Amniotic epithelial cell (primary cell): ENCODE measurements around the gene P2RX6.

Experiments used
- DNase-seq: peaks from one replicate; pipeline ENCODE4 v3.0.0-alpha.2; 2010; ENCODE audit warnings: low read depth

Gene P2RX6

DNA sequence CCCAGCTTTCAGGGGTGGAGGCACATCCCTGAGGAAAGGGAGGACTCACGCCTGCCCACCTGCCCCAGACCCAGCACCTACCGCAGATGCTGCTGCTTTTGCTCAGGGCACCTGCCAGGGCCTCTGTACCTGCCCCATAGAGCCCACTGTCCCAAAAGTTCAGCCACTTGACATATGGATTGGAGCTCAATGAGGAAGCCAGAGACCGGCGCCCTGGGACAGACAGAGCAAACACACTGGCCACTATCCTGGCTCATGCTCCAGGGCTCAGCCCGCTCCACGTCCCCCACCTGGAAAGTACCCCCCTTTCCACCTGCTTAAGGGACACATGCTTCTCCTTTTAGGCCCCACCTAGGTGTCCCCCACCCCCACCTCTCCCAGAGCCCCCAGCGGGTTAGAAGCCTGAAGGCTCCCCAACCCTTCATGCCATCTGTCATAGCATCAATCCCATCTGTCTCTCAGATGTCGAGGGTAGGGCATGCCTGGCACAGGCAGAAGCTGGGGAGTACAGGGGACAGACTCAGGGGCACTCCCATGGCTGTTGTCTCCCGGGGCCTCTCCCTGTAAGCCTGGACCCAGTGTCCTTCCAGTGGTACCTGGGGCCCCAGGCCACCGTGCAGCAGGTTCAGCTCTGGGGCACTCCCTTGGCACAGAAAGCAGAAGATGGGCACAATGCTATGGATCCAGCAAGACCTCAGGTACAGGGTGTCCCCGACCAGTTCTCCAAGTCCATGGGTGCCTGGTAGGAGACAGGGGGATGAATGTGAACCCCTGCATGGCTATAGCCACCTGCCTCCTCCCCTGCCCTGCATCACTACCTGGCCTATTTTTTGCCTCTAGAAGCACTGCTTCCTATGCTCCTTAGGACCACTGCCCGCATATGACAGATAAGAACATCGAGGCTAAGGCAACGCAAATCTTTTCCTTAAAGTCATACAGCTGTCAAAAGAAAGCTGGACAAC, 2.2 kb upstream of the P2RX6 start:
- no peak for DNase-seq

GRCh38 chr22:21013657-21014201, 1.2 kb upstream of the P2RX6 start:
- DNase-seq, result no peak

- DNase-seq, result peak; percentile 91
These were observed 701 bp upstream of the P2RX6 start for GRCh38 chr22:21014202-21014725.

DNA sequence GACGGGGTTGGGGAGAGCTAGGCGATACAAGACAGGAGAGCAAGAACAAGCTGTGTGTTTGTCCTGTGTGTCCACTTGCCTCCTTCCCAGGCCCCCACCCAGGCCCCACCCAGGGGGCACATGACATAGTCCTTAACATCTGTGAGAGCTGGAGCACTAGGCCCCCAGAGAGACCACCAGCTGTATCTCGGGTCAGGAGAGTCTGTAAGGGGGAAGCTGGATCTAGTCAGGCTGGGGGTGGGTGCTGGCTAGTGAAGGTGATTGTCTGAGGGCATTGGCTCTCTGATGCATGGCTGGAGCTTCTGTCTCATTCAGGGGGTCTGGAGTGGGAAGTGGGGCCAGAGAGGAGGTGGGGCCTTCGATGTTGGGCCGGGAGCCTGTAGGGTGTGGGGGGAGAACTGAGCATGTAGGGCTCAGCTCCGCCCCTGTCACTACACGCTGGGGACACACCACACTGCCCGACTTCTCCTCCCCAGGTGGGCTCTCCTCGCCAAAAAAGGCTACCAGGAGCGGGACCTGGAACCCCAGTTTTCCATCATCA, 571 bp downstream of the P2RX6 start:
- no peak for DNase-seq

- DNase-seq, result no peak
These were observed 1.9 kb downstream of the P2RX6 start for GRCh38 chr22:21016644-21017420.

GRCh38 chr22:21018314-21018713, 3.3 kb downstream of the P2RX6 start:
- no peak for DNase-seq

GRCh38 chr22:21020802-21021429, 6.0 kb downstream of the P2RX6 start:
- DNase-seq, result no peak

GRCh38 chr22:21022507-21022906, 7.5 kb downstream of the P2RX6 start:
- DNase-seq, result no peak

DNA sequence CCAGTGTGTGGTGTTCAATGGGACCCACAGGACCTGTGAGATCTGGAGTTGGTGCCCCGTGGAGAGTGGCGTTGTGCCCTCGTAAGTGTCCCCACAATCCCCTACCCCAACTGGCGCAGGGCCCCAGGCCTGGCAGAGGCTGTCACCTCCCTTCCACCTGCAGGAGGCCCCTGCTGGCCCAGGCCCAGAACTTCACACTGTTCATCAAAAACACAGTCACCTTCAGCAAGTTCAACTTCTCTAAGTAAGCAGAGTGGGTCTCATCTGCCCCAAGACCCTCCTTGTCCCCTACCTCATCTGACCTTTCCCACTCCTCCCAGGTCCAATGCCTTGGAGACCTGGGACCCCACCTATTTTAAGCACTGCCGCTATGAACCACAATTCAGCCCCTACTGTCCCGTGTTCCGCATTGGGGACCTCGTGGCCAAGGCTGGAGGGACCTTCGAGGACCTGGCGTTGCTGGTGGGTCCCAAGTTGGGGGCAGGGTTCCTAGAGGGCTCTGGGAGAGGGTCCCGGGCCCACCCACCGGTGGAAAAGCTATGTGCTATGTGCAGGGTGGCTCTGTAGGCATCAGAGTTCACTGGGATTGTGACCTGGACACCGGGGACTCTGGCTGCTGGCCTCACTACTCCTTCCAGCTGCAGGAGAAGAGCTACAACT, 8.1 kb downstream of the P2RX6 start:
- no peak for DNase-seq

DNA sequence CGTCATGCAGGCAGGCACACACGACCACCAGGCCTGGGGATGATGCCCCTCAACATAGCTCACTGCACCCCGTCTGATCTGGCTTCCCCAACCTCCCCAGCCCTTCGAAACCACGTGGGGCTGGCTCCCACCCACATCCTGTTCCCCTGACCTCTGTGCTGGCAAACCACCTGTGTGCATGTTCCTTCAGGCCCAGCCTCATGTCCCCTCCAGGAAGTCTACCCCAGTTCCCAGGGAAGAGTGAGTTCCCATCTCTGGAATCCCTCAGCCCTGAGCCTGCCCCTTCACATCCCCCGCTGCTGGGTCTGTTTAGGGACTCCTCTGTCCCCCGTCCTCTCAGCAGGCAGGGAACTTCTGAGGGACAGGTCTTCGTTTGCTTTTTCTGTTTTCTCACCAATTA, 10.3 kb downstream of the P2RX6 start:
- no peak for DNase-seq

DNA sequence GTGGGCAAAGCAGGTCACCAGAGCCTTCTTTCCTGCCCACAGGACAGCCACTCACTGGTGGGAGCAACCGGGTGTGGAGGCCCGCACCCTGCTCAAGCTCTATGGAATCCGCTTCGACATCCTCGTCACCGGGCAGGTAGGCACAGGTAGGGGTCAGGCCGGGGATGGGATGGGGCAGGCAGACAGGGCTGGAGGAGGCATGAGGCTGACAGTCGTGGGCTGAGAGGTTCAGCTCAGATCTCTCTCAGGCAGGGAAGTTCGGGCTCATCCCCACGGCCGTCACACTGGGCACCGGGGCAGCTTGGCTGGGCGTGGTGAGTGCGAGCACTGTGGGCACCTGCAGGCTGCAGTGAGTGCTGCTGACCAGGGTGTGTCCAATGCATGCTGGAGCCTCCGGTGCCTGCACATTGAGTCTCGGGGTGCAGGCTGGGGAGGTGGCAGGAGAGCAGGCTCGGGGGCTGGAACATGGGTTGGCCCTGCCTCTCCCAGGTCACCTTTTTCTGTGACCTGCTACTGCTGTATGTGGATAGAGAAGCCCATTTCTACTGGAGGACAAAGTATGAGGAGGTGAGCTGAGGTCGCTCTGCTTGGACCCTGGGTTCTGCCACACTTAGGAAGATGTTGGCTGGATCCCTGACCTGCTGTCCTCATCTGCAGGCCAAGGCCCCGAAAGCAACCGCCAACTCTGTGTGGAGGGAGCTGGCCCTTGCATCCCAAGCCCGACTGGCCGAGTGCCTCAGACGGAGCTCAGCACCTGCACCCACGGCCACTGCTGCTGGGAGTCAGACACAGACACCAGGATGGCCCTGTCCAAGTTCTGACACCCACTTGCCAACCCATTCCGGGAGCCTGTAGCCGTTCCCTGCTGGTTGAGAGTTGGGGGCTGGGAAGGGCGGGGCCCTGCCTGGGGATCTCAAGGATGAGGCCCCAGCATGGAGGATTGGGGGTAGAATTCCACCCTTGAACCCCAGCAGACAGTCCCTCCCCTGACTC, 11.1 kb downstream of the P2RX6 start:
- DNase-seq, result no peak

- peak; percentile 72 for DNase-seq
These were observed 12.1 kb downstream of the P2RX6 start for GRCh38 chr22:21026783-21027692.

GRCh38 chr22:21028277-21029251, 13.6 kb downstream of the P2RX6 start:
- DNase-seq, result no peak

DNA sequence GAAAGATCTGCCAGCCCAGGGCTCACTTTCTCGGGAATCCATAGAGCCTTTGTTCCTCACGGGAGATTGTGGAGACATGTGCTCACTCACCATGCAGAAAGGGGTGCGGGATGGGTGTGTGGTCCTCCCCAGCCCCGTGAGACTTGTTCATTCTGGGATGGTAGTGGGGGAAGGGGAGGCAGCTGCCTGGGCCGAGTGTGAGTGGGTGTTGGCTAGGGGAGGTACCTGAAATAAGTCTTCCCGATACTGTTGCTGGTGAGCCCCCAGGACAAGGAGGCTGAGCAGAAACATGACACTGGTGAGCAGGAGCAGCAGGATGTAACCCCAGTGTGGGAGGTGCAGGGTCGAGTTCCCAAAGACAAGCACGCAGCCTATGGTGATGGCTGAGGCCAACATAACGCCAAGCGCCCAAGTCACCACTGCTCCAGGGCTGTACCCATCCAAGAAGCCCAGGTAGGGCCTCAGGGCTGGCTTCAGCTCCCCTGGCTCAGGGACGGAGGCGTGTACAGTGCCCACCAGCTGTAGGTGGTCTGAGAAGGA, 14.6 kb downstream of the P2RX6 start:
- DNase-seq, result no peak

DNA sequence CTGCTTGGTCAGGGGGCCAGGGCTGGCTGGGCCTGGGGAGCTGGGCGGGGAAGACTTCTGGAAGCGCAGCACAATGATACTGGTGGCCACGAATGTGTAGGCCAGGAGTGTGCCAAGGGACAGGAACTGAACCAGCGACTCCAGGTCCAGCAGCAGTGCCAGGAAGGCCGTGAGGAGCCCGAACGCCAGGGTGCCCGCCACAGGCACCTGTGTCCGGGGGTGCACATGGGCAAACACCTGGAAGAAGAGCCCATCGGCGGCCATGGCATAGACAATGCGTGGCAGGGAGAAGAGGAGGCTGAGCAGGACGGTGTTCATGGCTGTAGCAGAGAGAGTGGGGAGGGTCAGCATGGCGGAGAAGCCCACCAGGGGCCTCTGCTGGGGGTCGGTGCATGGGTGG, 15.1 kb downstream of the P2RX6 start:
- no peak for DNase-seq

DNA sequence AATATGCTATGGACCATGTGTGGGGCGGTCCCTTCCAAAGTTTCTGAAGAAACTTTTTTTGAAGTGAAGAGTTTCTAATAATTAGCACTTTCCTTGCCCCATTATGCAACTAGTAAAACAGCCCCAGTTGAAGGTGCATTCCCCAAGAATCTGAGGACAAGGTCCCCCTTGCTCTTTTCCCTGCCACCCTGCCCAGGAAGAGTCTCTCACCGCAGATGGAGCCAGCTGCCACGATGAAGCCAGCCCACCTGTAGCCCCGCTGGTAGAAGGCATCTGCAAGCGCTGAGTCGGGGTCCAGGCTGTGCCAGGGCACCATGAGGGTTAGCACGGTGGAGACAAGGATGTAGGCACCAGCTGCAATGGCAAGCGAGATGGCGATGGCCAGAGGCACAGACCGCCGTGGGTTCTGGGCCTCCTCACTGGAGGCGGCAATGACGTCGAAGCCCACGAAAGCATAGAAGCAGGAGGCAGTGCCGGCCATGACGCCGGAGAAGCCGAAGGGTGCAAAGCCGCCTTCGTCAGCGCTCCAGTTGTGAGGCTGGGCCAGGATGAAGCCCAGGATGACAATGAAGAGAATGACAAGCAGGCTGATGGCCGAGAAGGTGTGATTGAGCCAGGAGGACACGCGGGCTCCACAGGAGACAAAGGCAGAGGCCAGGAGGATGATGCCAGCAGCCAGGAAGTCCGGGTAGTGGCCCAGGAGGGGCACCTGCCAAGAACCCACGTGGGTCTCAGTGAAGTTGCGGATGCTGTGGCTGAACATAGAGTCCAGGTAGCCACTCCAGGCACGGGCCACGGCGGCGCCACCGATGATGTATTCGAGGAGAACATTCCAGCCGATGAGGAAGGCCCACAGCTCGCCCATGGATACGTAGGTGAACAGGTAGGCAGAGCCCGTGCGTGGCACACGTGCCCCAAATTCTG, 15.9 kb downstream of the P2RX6 start:
- no peak for DNase-seq
